NCI-H2171 (cell line): ENCODE results near the gene TACC3.
"Not testable (repeated sequence)": the region's sequence is repeated elsewhere in the genome, so short reads cannot be mapped to it uniquely, and the experiment has no call there.

Experiments used
- DNase-seq: peaks from one replicate; lab custom pipeline; 2025; lab: John Stamatoyannopoulos, UW

Gene TACC3

DNA sequence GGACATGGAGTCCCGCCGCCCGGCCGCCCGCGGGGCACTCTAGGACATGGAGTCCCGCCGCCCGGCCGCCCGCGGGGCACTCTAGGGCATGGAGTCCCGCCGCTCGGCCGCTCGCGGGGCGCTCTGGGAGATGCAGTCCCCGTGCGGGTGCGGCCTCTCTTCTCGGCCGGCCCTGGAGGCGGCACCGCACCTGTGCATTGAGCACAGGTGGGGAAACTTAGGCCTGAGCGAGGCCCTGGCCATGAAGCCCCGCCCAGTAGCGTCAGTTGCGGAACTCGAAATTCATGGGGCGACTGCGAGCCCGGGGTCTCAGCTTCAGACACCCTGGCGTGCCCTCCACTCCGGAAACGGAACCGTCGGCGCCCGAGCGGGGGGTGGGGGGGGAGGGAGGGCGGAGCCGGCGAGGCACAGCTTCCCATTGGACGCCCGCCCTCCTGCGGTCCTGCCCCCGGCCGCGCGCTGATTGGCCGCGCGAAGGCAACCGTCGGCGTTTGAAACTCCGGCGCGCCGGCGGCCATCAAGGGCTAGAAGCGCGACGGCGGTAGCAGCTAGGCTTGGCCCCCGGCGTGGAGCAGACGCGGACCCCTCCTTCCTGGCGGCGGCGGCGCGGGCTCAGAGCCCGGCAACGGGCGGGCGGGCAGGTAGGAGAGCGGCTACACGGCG lies at the start of gene TACC3, which contains the start of gene TMEM129:
TSS of gene TACC3 (plus strand) at position 519 of the 663 bp plus-strand sequence. CDS start 1,901 bp downstream, outside the sequence.
TSS of gene TMEM129 (minus strand) at position 321 of the 663 bp plus-strand sequence. CDS start 486 bp downstream, outside the sequence.
- DNase-seq: peak; percentile 91

DNA sequence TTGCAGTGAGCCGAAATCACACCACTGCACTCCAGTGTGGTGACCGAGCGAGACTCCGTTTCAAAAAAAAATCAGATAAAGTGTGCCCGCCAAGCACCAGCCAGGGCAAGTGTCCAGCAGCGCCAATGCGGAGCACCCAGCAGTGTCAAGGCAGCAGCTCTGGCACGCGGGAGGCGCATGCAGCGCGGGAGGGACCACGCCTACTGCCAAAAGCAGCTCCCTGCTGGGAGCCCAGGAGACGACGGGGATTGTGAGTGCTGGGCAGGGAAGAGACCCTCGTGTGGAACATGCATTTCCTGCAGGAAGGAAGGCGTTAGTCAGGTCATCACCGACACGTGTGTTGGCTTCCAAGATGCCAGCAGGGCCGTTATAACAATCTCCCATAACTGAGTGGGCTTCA lies 47.6 kb upstream of the TACC3 start:
- no peak for DNase-seq

DNA sequence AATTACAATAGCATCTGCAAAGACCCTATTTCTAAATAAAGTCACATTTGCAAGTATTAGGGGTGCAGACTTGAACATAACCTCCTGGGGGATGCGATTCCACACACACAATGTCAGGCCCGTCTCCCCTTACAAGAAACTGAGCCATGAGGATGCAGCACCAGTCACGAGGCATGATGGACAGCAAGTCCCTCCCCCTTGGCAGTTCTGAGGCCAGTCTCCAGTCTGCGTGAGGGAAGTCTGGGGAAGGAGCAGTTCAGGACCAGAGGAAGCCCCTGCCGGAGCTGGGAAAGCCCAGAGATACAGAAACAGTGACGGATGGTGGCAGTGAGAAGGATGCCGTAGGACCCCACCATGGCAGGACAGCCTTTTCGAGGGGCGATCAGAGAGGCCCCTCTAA lies 46.6 kb upstream of the TACC3 start:
- DNase-seq: no peak

DNA sequence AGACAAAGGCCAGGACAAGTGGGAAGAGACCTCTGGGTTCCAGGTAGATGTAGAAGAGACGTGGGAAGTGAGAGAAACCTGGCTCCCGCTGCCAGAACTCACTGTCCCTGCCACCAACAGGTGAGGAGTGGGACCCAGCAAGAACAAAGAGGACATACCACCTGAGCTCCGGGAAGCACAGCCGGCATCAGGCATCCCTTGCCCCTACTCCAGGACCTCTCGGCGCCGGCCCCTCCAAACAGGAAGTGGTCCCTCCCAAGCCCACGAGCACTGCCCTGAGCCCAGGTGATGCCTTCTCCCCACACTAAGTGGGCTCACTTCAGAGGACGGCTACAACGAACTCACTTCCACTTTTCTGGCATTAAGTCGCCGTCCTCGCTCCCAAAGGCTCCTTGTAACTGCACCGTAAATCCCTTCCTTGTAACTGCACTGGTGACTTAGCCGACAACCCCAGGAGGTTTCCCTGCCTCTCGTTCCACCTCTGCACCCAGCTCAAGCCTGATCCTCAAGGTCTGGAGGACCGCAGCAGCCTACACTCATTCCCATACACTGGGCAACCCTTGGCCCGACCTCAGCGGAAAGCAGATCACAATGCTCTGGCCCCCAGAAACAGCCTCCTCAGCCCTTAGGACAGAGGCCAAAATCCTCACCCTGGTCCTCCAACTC lies 46.1 kb upstream of the TACC3 start:
- DNase-seq: no peak

DNA sequence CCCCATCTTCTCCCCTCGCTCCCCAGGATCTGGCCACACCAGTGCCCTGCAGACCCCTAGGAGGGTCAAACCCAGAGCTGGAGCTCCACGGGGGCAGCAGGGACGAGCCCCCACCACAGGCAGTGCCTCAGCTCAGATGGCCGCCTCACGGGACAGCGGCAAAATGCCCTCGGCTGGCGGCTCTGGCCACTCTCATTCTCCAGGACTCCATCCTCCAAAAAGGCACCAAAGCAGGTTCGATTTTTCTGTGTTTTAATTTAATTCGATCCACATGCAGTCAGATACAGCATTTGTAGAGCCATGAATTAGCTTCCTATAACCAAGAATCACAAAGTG lies 45.6 kb upstream of the TACC3 start:
- no peak for DNase-seq

DNA sequence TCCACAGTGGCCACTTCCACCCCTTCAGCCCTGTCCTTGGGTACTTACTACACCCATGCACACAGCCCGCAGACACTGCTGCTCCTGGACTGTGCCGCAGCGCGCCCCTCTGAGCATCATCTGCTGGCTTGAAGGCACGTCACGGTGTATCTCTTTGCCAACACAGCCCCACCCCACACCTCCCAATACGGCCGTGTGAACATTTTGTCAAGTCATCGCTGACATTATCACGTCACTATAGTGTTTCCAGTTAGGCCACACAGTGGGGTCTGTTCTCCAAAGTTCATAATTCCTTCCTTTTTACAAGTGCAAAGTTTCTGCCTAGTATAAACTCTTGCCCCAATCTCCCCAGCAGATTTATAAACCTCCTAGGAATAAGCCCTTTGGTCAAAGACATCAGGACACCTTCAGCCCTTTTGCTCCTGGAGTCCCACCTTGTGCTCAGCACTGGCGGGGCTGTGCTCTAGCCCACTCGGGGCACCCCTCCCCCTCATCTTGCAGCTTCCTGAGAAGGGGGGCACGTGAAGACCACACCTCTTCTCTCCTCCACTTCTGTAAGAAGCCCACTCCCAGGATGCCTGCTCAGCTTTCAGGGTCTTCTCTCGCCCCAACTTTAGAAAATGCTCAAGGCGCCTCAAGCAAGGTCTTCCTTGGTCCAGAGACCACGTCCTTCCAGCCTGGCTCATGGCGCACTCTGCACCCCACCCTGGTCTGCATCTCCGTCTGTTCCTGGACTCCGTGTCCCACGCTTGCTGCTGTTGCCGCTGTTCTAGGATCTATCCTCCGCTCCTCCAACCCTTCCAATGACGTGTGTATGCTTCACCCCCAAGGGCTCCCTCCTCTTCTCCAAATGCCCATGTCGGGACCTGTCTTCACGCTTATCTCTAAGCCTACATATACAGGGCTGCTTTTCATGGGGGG lies 44.5 kb upstream of the TACC3 start:
- no peak for DNase-seq

DNA sequence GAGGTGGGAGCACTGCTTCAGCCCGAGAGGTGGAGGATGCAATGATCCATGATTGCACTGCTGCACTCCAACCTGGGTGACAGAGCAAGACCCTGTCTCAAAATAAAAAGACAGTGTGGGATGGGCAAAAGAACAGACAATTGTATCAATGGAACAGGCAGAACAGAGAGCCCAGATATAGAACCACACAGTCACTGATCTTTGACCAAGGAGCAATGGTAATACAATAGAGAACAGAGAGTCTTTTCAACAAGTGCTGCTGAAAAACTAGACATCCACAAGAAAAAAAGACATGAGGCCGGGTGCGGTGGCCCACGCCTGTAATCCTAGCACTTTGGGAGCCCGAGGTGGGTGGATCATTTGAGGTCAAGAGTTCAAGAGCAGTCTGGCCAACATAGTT lies 43.1 kb upstream of the TACC3 start:
- no peak for DNase-seq

DNA sequence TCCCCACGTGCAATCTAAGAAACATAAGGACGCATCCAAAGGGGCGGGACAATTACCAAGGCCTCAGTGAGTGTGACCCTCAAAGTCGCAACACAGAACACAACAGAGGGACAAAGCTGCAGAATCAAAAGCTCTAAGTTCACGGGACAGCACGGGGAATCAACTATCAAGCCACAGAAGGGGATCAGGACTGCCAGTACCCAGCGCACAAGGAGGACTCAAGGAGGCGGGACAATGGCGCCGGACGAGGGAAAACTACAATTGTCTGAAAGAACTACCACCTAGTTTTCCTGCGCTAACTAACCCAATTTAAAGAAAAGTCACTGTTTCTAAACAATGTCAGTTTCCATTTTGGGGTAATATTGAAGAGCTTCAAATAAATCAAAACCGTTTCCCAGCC lies 38.5 kb upstream of the TACC3 start:
- DNase-seq: no peak

DNA sequence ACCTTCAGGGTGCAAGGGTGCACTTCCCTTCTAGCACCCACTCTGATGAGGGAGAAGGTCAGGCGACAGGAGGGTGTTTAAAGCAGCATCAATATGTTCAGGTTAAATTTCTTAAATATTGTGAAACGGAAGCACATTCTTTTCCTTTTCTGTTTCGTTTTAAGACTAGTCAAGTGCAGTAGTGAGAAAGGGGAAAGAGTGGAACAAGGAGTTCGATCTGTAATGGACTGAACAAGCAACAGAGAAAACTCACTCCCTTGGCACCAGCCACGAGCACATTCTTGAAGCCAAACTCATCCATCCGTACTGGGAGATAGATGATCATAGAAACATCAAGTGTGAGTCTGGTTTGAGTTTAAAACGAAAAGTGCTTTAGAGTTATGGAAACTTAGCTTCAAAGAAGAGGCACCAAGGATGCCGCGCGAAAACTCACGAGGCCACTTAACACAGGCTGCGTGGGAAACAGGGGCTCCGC lies 38.0 kb upstream of the TACC3 start:
- no peak for DNase-seq

DNA sequence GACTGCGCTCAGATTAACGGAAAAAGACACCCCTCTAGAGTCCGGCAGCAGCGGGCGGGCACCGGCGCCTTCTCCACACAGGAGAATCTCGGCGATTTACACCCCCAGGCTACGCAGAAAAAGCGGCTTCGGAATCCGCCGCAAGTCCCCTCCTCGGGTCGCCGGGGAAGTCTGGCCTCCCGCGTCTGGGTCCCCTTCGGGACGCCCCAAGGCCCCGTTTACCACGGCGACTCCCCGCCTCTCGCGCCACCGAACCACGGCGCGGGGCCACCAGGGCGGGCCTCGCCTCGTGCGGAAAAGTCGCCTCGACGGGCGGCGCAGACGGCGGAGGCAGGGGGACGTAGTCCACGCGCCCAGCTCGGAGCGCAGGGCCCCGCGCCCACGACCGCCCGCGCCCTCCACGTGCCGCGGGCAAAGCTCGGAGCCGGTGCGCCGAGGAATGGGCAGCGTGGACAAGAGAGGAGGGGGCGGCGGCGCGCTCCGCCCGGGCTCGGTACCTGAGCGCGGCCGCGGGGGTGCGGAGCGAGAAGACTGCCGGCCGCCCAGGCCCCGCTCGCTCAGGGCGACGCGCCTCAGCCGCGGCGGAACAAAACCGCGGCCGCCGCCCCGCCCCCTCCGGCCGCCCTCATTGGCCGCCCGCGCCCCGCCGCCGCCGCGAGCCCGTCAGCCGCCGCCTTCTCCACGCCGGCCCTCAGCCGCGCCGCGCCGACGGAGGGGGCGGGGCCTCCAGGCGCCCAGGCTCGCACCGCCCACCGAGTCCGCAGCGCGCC lies 37.4 kb upstream of the TACC3 start, which contains the start of gene FAM53A:
TSS of gene FAM53A (minus strand) at position 578 of the 770 bp plus-strand sequence. CDS start 15,572 bp downstream, outside the sequence.
- peak; percentile 74 for DNase-seq

DNA sequence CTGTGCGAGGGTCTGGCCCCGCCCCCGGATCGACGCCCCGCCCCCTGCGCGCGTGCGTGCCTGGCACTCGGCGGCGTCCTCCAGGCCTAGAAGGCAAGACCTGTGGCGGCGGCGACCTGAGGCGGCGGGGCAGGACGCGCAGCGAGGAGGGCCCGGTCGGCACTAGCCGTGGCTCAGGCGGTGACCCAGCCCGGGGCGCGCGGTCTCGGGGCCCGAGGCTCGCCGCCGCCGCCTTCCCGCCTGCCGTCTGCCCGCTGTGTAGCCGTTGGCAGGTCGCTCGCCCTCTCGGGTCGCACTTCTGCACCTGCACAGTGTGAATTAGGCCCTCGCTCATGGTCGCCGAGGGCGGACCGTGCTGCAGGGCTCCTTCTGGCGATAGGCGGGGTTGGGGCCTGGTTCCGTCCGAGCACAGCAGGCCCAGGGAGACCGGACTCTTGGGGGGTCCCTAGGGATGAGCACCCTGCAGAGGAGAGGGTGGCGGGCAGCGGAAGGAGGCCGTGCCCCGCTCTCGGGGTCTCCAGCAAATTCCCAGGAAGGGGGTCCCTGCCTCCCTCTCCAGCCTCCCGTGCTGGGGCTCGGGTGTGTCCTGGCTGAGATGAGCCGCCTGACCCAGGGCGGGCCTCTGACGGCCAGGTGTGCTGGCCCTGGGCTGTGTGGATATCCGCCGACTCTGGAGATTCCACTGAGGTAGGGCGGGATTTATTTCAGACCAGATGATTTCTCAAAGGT lies 36.7 kb upstream of the TACC3 start:
- no peak for DNase-seq

DNA sequence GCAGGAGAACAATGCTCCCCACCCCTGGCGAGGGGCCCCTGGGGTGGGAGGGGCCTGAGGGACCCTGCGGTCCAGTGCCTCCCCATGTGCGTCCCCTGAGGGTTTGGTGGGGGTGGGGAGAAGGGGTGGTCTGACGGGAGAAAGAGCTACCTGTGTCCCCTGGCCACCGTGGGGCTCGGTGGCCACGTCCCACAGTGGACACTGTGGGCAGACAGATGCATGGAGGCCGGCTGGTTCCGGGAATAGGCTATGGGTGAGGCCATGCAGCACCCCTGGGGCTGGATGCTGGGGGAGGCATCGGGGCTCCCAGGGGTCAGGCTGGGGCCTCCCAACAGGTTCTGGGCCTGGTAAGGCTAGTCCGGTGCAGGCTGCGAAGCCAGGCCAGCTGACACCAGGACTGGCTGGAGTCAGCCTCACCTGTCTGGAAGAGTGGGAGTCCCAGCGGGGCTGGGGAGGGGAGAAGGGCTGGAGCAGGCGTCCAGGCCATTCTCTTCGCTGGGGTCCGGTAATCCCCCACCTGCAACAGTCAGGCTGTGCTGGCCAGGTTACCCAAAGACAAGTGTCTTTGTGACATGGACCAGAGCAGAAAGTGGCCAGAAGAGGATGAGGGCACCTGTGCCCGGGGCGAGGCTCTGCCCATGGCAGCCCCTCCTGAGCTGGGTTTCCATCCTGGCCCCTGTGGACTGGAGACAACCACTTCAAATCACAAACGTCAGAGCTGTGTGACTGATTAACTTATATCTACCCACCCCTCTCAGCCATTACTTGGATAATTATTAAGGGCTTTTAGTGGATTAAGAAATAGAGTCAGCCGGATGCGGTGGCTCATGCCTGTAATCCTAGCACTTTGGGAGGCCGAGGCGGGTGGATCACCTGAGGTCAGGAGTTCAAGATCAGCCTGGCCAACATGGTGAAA lies 35.8 kb upstream of the TACC3 start:
- DNase-seq: no peak

DNA sequence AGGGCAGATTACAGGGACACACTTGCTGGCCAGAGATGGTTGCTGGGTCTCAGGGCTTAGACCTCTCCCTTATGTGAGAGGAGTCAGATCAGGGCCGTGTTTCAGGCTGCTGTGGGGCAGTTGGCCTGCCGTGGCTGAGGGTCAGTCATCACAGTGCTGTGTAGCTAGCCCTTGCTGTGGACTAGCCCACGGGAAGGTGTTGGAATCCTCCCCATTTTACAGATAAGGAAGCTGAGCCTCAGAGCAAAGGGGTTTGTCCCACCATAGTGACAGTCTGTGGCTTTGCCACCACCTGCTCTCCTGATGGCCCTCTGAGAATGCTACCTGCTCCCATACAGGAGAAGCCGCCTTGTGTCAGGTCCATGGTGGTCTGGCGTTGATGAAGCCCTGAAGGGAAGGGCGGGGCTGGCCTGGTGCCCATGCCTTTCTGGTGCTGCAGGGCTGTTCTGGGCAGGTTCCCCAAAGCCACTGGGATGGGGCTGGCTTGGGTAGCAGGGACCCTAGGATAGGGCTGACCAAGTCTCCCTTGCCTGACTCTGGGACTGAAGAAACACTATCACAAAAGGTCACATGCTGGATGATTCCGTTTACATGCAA lies 34.8 kb upstream of the TACC3 start:
- DNase-seq: no peak

DNA sequence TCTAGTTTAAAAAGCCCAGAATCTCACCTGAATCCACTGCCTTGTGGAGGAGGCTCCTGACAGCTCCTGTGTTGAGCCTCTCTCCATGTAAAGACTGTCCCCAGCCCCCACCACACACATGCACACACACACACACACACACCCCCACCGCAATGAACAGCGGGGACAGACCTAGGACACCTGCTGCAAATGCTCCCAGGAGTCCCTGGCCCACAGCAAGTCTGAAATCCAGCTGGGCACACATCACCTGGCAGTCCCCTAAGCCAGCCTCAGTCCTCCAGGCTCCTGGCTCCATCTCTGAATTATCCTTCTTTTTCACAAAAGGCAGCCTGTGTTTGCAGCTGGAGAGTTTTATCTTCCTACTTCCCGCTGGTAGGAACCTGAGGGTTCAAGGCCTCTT lies 30.6 kb upstream of the TACC3 start:
- DNase-seq: no peak

DNA sequence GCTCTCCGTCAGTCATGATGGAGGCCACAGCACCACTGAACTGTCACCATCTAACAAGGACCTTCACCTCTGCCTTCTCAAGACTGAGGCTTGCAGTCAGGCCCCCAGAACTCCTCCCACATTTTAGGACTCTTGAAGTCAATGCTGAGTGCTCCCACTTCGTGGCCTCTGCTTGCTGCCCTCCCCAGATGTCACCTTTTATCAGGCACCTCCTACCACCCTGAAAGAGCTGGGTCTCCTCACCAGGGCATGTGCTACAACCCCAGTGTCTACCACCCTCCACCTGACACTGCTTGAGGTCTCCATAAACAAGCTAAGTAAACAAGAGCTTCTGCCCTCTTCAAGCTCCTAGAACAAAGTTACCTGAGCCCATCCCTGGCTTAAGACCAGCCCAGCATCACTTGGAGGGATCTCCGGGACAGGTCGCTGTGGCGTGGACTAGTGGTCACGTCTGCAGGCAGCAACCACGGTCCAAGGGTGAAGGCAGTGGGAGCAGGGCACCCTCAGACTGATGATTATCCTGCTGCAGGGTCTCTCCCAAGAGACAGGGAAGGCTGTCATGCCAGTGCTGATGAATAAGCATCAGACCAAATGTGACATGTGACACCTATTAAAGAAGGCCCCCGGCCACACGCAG lies 29.5 kb upstream of the TACC3 start:
- DNase-seq: no peak

DNA sequence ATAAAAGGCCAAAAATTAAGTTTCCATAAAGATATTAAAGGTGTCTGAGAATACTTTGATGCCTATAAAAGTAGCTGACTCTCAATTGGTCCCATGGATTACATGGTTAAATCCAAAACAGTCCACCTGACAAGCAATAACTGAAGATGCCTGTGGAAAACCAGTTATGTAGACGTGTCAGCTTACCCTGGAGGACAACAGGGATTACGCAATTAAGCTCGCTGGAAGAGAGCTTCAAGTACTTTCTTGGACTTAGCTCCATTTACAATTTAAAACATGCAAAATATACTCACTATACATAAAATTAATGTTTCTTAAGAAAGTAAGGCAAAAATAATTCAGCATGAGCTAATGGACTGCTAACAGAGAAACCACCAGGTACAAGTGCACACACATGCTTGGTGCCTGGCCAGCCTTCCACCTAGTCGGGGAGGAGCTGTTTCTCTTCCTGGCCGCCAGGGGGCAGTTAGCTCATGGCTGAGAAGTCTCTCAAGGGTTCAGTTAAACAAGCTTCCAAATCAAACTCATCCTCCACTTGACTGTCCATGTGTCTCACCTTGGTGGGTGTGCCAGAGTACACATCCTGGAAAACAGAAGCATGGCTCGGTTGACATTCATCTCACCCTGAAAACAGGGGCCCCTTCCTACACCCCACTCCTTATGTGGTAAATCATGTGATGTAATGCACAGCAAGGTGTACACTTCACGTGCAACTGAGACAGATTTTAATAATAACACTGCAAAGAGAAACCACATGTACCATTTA lies 28.0 kb upstream of the TACC3 start:
- DNase-seq: no peak

DNA sequence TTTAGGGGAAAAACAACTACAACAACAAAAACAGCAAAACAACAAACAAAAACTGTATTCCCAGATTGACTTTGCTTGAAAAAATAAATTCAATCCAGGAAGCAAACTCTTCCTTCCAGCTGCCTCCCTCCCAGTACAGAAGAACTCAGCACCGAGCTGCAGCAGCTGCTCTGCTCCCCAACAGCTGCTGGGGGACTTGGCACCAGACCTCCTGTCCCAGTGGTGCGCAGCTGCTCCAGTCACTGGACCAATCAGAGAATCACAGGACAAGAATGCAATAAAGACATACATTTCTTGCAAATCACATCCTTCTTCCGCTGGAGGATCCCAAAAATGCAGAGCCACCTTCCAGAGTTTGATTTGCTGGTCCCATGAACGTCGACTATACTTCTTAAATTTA lies 25.4 kb upstream of the TACC3 start:
- no peak for DNase-seq

DNA sequence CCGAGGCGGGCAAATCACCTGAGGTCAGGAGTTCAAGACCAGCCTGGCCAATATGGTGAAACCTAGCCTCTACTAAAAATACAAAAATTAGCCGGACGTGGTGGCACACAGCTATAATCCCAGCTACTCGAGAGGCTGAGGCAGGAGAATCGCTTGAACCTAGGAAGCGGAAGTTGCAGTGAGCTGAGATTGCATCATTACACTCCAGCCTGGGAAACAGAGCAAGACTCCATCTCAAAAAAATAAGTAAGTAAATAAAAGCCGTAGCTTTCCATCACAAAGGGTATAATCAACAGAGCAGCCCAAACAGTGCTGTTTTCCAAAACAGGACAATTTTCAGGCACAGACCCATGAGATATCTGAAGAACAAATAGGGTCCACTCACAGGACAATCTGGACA lies 19.6 kb upstream of the TACC3 start:
- not testable (repeated sequence) for DNase-seq
